Skeletal muscle cell (primary cell): ENCODE data around the gene ZNF593.
A peak's percentile ranks its signal among the peaks of the same experiment; 100 is the strongest.

Experiments
- DNase-seq: peaks from one replicate; pipeline ENCODE4 v3.0.0-alpha.2; 2010; ENCODE audit warnings: low read depth
- H3K4me3 ChIP-seq: 2 replicates; pipeline ENCODE4 v1.5.1; 2011; ENCODE audit warnings: low read depth, mild to moderate bottlenecking, control low read depth, low read length, moderate library complexity

The ZNF593 gene

DNA sequence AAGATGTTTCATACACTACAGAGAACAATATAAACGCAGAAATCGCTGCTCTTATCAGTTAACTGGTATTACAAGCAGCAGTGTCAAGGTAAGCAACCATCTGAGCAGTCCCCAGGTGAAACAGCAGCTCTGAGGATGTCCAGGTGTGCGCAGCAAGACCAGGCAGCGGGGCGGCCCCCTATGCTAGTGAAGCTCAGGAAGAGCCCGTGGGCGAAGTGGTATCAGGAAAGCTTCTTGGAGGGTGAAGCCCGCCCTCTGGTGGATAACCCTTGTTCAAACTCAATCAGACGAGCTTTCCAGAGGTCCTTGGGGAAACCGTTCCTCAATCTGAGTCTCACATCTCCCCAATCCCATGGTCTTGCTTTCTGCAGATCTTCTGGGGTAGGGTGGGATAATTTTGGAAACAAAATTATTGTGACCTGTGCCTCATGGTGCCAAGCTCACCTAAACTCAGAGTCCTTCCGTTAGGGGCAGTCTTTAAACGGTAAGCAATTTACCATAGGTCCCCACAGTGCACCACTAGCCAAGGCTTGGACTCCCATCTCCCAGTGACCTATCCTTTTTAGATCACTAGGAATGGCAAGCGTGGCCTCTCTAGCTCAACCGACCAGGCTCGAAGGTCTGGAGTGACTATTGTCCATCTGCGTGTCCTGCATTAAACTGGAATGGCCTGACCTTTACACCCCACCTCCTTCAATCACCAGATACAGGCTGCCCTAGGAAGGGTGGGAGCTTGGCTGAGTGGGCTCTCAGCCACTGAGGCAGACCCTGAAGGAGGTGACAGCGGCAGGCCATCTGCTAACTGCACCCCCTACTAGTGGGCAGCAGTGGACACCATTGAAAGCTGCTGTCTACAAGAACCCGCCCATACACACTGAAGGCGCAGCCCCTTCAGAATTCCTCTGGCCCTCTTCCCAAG, 24.4 kb upstream of the ZNF593 start:
- H3K4me3 ChIP-seq: no peak overlapping the region
- DNase-seq: peak; percentile 39

DNA sequence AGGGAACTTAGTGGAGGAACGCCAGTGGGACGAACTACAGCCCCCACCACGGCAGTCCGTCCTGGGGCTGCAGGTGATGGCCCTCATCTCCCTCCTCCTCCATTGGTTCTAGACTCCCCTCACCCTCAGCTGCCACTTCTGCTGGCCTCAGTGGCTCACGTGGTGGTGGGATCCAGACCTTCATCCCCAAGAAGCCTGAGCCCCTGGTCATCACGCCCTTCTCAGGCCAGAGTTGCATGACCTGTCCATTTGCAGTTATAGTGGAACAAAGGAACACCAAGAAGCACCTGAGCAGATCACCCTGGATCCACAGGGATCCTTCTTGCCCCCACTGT, 23.8 kb upstream of the ZNF593 start:
- DNase-seq: no peak

DNA sequence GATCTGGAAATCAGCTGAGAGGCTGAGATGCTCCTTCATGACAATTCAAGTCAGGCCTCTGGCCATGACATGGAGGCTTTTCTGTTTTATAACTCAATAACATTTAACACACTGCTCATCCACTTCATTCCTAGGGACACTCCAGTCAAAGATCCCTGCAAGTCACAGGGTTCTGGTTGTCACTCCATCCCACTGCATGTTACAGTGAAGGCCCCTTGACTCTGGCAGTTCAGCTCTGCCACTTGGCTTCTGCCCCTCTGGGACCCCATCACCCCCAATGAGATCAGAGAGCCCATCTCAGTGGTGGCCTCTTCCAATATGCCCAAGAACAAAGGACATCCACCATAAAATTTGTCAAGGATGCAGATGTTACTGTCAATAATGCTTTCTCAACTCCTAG, 20.8 kb upstream of the ZNF593 start:
- no peak for DNase-seq

More for the DNA sequence above, 23.8 kb upstream of the ZNF593 start:
- H3K4me3 ChIP-seq: no peak overlapping the region

DNA sequence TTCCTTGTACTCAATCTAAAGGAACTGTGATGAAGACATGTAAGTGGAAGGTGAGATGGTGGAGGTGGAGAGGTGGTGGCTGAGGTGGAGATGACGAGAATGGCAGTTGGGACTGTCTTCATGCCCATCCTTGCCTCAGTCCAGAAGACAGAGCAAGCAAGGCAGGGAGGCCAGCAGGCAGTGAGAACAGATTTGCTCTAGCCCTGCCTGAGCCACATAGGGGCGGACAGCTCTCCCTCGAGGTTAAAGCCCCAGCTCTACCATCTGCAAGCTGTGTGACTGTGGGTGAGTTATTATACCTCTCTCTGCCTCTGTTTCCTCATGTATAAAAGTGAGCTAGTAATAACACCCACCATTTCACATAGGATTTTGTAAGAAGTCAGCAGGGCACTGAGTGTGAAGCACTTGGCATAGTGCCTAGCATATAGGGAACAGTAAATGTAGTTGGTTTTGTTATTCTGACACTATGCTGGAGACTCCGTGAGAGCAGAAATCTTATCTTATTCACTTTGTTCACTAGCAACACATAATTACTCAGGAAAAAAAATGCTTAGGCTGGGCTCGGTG, 15.7 kb upstream of the ZNF593 start:
- no peak for DNase-seq
- no peak overlapping the region for H3K4me3 ChIP-seq

More for the DNA sequence above, 20.8 kb upstream of the ZNF593 start:
- H3K4me3 ChIP-seq: no peak overlapping the region

DNA sequence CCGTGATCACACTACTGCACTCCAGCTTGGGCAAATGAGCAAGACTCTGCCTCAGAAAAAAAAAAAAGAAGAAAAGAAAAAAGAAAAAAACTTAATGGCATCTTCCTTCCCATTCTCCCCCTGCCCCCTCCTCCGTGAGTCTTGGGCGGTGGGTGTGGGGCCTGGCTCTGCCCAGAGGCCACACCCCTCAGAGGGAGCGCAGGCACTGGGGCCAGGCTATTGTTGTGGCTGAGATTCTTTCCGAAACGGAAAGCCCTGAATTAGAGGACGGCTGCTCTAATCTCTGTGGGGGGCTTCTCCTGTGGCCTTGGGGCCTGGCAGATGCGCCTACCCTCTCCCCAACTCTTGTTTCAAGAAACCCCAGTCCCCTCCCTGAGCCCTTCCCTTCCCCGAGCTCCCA, 15.0 kb upstream of the ZNF593 start:
- no peak for DNase-seq
- H3K4me3 ChIP-seq: no peak overlapping the region

DNA sequence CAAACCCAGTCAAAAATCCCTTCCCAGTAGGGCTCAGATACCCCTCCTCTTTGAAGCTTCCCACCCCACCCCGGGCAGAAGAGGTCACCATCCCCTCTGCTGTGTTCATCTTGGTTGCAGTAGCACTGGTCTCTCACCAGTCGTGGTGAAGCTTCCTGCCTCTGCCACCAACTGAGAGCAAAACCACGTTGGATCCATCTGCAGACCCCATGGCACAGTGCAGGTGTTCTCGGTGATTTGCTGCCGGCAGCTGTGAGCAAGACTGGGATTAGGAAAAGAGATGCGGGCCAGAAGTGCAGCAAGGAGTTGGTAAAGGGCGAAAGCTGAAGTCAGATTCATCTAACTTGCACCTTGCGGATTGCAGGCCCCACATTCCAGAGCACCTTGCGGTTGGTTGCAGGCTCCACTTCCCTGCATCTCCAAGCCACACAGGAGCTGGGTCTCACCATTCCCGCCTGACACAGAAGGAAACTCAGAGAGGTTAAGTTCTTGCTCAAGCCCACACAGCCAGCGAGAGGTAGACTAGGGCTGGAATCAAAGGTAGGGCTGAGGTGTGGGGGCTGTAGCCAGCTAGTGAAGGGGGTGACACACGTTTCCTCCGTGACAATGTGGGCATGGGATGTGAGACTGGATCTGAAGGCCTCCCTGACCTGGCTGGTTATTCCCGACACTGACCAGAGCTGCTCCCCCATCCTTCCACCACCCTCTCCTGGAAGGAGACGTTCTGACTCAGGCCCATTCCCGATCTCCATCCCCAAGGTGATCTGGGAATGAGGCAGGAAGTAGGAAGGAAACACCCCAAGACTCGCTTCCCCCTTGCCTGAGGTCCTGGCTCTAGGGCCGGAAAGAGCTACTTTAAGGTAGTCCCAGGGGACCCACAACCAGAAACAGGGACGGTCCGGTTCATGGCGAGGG, 14.1 kb upstream of the ZNF593 start:
- no peak overlapping the region for H3K4me3 ChIP-seq
- DNase-seq: no peak

DNA sequence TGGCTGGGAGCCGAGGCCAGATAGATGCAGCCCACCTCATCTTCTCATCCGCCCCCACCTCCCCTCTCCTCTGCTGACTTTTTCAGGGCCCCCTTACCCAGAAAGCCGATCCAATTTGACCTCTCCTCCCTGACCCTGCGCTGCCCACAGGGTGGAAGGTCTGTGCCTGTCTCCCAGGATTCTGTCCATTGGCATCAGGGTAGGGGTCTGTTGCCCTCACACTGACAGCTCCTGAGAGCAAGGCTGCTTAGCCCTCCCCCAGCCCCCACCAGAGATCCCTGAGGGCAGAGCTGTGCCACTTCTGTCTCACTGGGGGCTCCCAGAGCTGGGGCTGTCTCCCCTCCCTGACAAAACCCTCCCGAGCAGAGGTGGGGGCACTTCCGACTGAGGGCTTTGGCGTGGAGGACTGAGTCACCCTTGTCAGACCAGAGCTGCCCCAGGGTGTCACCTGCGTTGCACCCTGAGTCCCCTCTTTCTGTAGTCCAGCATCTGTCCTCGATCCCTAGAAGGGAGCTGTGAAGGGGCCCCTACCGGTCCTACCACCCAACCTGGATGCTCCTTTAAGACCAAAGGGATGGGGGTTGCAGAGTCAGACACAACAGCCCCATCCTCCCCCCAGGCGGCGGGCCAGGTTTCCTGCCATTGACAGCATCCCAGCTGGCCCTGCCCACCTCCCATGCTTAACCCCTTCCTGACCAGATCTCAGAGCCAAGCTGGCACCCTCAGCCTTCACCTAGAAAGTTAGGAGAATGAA, 13.2 kb upstream of the ZNF593 start:
- DNase-seq: no peak
- H3K4me3 ChIP-seq: no peak overlapping the region

DNA sequence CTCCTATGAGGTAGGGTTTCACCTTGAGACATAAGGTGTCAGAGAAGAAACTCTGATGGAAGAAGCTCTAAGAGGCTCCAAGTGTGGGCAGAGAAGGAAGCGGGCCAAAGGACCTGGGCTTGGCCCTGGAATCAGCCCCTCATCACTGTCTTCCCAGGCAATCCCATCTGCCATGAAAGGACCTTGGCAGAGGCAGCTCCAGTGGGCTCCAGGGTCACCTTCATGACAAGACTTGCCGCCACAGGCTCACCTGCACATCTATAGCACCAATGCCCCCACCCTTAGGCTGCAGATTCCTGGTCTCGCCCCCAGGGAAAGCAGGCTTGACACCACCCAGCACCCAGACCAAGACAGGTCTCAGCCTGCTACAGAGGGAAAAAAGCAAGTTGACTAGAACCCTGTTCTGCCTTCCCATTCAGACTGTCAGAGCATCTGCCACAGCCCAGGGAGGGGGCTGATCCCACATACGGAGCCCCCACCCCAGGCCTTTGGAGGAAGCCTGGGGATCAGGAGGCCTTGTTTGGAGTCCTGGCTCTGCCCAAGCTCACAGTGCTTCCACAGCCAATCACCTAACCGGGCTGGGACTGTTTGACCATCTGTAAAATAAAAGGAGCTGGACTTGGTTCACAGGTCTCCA, 11.3 kb upstream of the ZNF593 start:
- no peak overlapping the region for H3K4me3 ChIP-seq
- no peak for DNase-seq

DNA sequence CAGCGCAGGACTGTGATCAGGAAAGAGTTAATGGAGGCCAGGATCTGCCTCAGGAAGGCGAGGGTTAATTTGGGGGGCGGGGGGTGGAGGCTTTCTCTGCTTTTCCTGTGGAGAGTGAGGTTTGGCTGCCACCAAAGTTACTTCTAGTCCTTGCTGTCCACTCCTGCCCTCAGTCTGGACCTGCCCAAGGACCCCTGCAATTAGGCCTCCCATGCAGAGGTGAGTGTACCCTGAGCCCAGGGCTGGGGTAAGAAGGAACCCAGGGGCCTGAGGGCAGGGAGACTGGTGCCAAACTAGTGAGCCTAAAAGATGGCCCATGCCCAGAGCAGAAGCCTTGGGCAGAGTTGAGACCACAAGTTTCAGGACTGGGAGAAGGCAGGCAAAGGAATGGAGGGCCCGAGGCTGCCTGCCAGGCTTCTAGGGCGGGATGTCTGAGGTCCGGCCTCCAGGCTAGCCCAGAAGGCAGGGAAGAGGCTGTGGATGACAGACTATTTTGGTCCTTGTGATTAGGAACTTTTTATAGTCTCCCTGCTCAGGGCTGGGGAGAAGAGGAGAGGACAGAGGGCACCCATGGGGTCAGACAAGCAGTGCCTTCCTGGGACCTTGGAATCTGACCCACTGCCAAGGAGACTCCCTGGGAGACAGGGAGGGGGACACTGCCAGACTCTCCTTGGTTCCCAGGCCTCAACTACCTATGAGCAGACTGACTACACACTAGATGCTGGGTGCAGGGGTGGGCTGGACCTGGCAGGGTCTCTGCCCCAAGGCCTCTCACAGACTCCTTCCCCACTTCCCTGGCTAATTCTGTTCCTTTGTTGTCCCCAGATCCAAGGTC, 10.6 kb upstream of the ZNF593 start, which contains the start of gene FAM110D:
Gene FAM110D, plus strand, starts transcription at position 172 of the 835 bp plus-strand sequence. CDS start 2,213 bp downstream, outside the sequence.
- H3K4me3 ChIP-seq: no peak within 1 kb of the TSS
- DNase-seq: no peak

DNA sequence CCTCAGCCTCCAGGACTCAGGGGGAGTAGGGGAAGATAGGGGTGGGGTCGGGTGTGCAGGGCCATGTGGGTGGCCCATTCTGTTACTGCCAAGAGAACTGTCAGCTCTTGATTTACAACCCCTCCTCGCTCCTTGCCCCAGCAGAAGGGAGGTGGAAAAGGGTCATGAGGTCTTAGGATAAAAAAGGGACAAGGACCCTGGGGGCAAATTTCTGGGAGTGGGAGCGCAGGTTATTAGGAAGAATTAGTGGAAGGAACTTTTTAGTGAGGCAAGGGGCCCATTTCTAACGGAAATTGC, 10.0 kb upstream of the ZNF593 start:
- no peak overlapping the region for H3K4me3 ChIP-seq
- no peak for DNase-seq

DNA sequence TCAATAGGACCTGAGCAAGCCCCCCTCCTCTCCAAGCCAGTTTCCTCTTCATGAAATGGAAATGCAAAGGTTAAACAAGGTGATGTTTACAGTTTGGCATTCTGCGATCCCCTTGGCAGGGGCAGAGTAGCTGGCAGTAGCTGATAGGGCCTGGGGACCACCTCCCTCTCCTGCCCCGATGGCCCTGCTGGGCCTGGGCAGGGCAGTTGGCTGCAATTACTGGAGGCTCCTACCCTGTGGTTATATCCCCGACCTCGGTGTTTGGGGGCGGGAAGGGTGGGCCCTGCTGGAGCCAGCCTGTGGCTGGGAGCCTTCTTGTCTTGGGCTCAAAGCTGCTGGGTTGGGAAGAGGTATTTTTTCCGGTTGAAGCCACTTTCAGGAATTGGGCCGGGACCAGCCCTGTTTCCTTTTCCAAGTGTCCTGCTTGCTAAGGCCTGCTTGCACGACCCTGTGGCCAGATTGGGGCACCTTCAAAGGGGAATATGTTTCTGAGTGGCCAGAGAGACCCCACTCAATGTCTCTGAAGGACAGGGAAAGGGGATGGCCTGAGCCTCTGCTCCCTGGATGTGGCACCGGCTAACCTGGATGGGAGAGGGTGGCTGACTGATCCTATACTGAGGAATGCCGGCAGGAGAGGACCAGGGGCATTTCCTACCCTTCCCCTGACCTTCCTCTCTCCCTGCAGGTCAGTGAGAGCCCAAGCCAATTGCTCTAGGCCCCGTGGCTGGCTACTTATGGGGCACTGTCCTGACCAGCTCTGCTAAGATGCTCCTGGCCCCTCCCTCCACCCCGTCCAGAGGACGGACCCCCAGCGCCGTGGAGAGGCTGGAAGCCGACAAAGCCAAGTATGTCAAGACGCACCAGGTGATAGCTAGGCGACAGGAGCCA, 8.9 kb upstream of the ZNF593 start:
- peak overlapping the region; percentile 46 for H3K4me3 ChIP-seq
- no peak for DNase-seq

DNA sequence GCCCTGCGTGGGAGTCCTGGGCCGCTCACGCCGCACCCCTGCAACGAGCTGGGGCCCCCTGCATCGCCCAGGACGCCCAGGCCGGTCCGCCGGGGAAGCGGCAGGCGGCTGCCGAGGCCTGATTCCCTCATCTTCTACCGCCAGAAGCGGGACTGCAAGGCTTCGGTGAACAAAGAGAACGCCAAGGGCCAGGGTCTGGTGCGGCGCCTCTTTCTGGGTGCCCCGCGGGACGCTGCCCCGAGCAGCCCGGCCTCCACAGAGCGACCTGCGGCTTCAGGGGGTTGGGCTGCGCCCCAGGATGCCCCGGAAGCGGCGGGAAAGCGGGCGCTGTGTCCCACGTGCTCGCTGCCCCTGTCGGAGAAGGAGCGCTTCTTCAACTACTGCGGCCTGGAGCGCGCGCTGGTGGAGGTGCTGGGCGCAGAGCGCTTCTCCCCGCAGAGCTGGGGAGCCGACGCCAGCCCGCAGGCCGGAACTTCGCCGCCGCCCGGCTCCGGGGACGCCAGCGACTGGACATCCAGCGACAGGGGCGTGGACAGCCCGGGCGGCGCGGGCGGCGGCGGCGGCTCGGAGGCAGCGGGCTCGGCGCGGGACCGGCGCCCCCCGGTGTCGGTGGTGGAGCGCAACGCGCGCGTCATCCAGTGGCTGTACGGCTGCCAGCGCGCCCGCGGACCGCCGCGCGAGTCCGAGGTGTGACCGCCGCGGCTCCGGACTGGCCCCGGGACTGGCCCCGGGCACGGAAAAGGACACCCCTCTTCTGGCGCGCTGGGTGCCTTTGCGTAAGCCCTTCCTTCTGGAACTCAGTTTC, 8.1 kb upstream of the ZNF593 start:
- no peak for DNase-seq

DNA sequence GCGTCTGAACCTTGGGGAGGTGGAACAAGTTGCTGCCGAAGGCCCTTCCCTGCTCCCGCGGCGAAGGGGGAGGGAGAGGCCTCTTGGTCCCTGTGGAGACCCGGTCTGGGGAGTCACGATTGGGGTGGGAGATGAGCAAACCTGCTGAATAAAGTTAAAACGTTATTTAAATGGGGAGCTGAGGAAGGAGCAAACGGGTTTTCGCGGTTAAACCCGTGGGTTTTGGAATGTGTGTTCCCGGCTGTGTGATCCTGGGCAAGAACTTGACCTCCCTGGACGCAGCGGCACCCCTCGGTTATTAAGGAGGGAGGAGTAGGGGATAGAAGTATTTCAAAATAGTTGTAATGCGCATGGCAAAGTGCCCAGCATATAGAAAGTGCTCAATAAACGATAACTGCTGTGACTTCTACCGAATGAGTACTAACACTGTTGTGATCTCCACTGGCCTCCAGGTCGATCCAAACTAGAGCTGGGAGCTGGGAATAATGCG, 7.4 kb upstream of the ZNF593 start:
- peak overlapping the region; percentile 46 for H3K4me3 ChIP-seq
- DNase-seq: no peak

More for the DNA sequence above, 8.1 kb upstream of the ZNF593 start:
- peak overlapping the region; percentile 46 for H3K4me3 ChIP-seq

DNA sequence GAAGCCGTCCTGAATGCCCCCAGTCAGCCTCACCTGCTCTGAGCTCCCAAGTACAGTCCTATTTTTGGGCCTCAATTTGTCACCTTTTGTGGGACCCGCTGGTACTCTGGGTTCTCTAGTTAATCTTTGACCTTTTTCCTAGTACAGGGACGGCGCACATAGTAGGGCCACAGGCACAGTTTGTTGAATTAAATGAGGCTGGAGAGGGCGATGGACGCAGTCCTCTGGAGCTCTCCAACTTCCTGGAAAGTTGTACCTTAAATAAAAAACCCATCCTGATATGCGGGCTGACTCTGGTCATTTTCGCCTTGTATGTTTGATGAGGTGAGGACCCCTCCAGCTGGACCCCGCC, 6.0 kb upstream of the ZNF593 start:
- no peak for DNase-seq
- H3K4me3 ChIP-seq: peak overlapping the region; percentile 36

DNA sequence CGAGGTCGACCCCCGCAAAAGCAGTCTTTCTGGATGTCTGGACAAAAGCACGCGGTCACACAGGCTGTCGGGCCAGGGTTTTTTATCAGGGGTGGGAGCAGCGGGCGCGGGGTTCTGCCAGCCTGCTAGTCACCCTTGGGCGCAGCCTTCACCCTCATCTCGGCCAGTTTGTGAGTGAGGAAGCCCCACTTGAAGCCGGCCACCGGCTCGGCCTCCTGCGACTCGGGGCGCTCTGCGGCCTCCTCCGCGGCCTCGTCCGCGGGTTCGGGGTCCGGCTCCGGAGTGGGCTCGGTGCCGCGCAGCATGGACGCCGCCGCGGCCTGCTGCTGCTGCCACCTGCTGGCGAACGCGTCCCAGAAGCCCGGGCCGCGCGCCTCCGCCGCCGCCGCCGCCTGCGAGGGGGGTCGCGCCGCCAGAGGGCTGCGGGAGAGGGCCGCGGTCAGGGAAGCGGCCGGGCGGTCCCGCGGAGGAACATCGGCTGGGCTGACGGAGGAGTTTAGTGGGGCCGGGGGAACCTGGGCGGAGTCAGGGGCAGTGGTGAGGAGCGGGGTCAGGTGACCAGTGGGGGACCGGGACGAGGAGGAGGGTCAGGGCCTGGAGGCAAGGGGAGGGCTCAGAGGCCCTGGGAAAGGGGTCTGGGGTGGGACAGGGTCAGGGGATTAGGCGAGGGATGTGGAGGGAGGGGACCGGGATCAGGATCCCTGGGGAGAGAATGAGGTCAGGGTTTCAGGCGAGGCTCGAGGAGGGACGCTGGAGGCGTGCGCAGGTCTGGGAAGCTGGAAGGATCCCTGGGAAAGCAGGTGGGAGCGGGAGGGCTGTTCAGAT, 5.5 kb upstream of the ZNF593 start:
- DNase-seq: no peak
- peak overlapping the region; percentile 36 for H3K4me3 ChIP-seq
